Mesothelial cell of epicardium (in vitro differentiated cells): ENCODE results near the gene FBXO45. TPM values are rescaled to one million over a fixed set of nuclear protein-coding genes. Genes with fewer than 3 reads are reported as not detected.
A peak's percentile ranks its signal among the peaks of the same experiment; 100 is the strongest.

ENCODE experiments used
- DNase-seq, 2 experiments: peaks; one replicate each; pipeline ENCODE4 v3.0.0; 2021; ENCODE audit warnings: low spot score in 2 of 2; ENCODE audit not compliant: unreplicated experiment in 2 of 2
- H3K27ac Mint-ChIP-seq: 2 replicates; pipeline ENCODE4 v1.8.0; 2021; ENCODE audit warnings: mixed read lengths
- H3K27me3 Mint-ChIP-seq: 2 replicates; pipeline ENCODE4 v1.8.0; 2021; ENCODE audit warnings: low read depth, mixed read lengths
- H3K36me3 Mint-ChIP-seq: 2 replicates; pipeline ENCODE4 v1.8.0; 2021; ENCODE audit warnings: mixed read lengths
- H3K4me1 Mint-ChIP-seq: 2 replicates; pipeline ENCODE4 v1.8.0; 2021; ENCODE audit warnings: mixed read lengths
- H3K4me3 Mint-ChIP-seq: 2 replicates; pipeline ENCODE4 v1.8.0; 2021; ENCODE audit warnings: mild to moderate bottlenecking, moderate library complexity, mixed read lengths
- H3K9me3 Mint-ChIP-seq: 2 replicates; pipeline ENCODE4 v1.8.0; 2021; ENCODE audit warnings: mixed read lengths
- total RNA-seq: library from RNA; stranded (reverse); gene quantifications from 3 replicates; pipeline ENCODE4 v1.2.1, GENCODE V29; 2021
- TF ChIP-seq, protein P1 (sequence below): fragments of 200-600 bp; sonication (generic); IDR thresholded peaks from one replicate; pipeline ENCODE4 v1.5.0; 2021; ENCODE audit warnings: antibody characterized with exemption; ENCODE audit not compliant: unreplicated experiment

FBXO45 gene
- total RNA-seq, 1 donor from 2014 or later = 9.1 TPM

DNA sequence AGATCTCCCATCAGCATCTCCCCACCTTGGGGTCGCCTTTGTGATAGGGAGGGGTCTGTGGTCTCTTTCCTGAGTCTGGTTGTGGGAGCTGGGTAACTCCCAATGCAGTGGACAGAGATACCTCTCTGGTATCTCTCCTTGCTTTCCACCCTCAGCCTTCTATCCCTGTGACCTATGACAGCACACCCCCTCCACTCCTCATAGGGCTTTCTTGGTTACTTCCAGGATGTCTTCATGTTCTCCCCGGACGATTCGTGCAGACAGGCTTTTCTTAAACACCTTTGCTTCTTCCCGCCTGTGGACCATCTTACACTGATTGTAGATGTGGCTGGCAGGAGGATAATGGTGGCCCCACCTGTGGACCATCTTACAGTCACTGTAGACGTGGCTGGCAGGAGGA is 56.9 kb downstream of the FBXO45 start:
- TF ChIP-seq, protein P1, sequence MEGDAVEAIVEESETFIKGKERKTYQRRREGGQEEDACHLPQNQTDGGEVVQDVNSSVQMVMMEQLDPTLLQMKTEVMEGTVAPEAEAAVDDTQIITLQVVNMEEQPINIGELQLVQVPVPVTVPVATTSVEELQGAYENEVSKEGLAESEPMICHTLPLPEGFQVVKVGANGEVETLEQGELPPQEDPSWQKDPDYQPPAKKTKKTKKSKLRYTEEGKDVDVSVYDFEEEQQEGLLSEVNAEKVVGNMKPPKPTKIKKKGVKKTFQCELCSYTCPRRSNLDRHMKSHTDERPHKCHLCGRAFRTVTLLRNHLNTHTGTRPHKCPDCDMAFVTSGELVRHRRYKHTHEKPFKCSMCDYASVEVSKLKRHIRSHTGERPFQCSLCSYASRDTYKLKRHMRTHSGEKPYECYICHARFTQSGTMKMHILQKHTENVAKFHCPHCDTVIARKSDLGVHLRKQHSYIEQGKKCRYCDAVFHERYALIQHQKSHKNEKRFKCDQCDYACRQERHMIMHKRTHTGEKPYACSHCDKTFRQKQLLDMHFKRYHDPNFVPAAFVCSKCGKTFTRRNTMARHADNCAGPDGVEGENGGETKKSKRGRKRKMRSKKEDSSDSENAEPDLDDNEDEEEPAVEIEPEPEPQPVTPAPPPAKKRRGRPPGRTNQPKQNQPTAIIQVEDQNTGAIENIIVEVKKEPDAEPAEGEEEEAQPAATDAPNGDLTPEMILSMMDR = no peak
- DNase-seq = no peak
- Mint-ChIP-seq H3K4me3 (no peak overlapping the region), H3K27ac (no peak overlapping the region), H3K27me3 (peaks cover 3% of the 10 kb centered on the region), H3K4me1 (no peaks in the 10 kb centered on the region), H3K36me3 (no peaks in the 10 kb centered on the region), H3K9me3 (no peaks in the 10 kb centered on the region)

DNA sequence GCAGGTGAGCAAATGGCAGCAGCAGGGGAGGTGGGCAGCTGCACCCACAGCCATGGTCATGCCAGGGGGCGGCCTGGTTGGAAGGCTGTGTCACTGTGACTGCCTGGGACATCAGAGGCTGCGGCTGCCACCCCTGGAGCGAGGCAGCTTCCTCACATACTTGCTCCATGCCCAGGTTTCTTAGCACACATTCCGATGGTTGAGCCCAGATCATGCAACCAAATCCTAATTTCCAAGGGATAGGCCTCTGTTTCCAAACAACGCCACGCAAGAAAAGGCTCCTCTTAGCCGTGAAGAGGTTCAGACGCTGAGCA is 59.4 kb downstream of the FBXO45 start:
- Mint-ChIP-seq H3K27ac (no peak overlapping the region), H3K4me3 (no peak overlapping the region), H3K27me3 (peaks cover 3% of the 10 kb centered on the region), H3K9me3 (no peaks in the 10 kb centered on the region), H3K36me3 (no peaks in the 10 kb centered on the region), H3K4me1 (peaks cover 9% of the 10 kb centered on the region)
- DNase-seq = no peak
- TF ChIP-seq, protein P1 = no peak

DNA sequence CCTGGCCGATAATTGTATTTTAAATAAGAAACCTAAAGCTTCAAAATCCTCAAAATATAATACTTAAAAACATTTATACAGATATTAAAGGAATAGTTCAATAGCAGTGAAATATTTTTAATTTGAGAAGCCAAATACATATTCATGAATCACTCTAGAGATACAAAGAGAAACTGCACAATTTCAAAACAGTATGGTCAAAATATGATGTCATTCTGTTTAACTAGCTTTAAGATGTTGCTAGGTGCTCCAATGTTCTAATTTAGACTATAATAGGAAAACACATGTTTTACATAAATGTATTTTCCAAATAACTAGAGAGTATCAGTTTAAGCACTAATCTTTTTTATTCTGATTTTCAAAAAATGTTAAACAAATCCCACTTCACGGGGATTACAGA is 60.8 kb downstream of the FBXO45 start:
- peaks cover 13% of the 10 kb centered on the region for H3K4me1 Mint-ChIP-seq
- no peak for DNase-seq
- no peak overlapping the region for H3K4me3 Mint-ChIP-seq
- H3K27ac Mint-ChIP-seq = no peak overlapping the region
- no peaks in the 10 kb centered on the region for H3K9me3 Mint-ChIP-seq
- H3K36me3 Mint-ChIP-seq = no peaks in the 10 kb centered on the region
- H3K27me3 Mint-ChIP-seq = peaks cover 3% of the 10 kb centered on the region
- TF ChIP-seq, protein P1 = no peak

DNA sequence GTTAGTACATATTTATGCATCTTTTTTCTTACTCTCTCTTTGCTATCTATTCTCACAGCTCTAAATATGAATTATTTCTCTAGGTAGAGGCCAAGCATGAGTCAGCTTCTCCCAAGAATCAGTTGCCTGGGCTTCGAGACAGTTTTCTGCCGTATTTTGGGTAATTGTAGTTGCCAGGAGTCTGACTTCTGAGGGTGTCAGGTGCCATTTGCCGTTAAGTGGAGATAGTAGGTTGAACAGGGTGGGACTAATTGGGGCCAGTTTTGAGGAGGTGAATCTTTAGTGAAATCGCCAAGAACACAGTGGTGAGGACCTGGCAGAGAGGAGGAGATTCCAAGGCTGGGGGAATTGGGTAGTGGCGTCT is 63.2 kb downstream of the FBXO45 start:
- H3K9me3 Mint-ChIP-seq = no peaks in the 10 kb centered on the region
- H3K4me1 Mint-ChIP-seq = peaks cover 13% of the 10 kb centered on the region
- peak overlapping the region; percentile 81 for H3K4me3 Mint-ChIP-seq
- TF ChIP-seq, protein P1 = no peak
- H3K27me3 Mint-ChIP-seq = peaks cover 6% of the 10 kb centered on the region
- no peak for DNase-seq
- peak overlapping the region; percentile 62 for H3K27ac Mint-ChIP-seq
- H3K36me3 Mint-ChIP-seq = no peaks in the 10 kb centered on the region

DNA sequence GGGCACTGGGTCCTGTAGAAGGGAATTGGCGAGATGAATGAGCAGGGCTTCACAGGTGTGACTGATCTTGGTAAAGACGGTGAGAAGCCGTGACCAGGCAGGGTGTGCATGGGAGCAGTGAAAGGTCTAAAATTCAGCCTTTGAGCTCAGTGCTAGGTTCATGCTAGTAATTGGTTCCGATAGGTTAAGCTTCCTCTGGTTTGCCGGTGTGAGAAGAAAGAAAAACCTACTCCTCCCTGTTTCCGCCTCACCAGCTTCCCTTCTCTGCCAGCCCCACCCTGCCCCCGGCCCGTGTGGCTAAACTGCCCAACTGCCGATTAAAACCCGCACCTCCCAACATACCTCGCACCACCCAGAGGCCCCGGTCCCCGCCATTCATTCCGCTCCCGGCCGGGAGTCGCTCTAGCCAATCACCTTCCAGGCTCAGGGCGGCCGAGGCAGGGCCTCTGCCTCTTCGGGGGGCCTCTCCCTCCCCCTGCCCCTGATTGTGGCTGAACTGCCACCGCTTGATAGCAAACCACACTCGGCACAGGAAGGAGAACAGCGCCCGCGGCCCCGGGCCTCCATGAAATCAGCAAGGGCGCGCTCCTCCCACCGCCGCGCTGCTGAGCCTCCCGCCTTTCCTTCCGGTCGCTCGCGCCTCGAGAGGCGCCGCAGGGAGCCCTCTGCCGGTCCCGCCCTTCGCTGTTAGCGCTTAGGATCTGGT is 63.7 kb downstream of the FBXO45 start:
- TF ChIP-seq, protein P1 = no peak
- H3K27ac Mint-ChIP-seq = peak overlapping the region; percentile 62
- DNase-seq = peak; percentile 70 to 82
- H3K36me3 Mint-ChIP-seq = no peaks in the 10 kb centered on the region
- H3K4me3 Mint-ChIP-seq = peak overlapping the region; percentile 81
- no peaks in the 10 kb centered on the region for H3K9me3 Mint-ChIP-seq
- H3K27me3 Mint-ChIP-seq = peaks cover 6% of the 10 kb centered on the region
- peaks cover 13% of the 10 kb centered on the region for H3K4me1 Mint-ChIP-seq
